ENCODE results near the gene MCM3AP.
A peak's percentile ranks its signal among the peaks of the same experiment; 100 is the strongest.
"Not testable (repeated sequence)": the region's sequence is repeated elsewhere in the genome, so short reads cannot be mapped to it uniquely, and the experiment has no call there.

Gene MCM3AP

DNA sequence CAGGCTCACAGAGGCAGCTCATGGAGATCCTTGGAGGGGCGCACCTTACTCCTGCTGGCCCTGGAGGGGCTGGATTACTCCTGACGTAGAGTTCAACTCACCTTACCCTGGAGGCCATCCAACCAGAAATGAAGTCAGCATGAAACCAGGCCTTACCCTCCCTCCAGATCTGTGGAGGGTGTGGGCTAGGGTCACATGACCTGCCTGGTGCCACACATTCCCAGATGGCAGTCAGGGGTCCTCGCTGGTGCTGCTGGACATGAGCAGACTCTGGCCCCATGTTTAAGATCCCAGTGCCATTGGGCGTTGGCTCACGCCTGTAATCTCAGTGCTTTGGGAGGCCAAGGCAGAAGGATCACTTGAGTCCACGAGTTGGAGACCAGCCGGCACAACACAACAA lies 33.8 kb upstream of the MCM3AP start:
- peaks cover 23% of the 10 kb centered on the region for H3K4me1 ChIP-seq (ENCODE audit: insufficient read depth, insufficient read length)
- peaks cover 71% of the 10 kb centered on the region for H3K36me3 ChIP-seq (ENCODE audit: insufficient read depth, insufficient read length, low read length)
- peak overlapping the region; percentile 66 for H3K9ac ChIP-seq (ENCODE audit: insufficient read length, low read depth)
- DNase-seq (ENCODE audit: low read depth, low spot score), result no peak
- H3K9me3 ChIP-seq (ENCODE audit: insufficient read depth, low read length), result no peaks in the 10 kb centered on the region
- no peaks in the 10 kb centered on the region for H3K27me3 ChIP-seq (ENCODE audit: insufficient read depth, insufficient read length)
- no peak overlapping the region for H3K4me3 ChIP-seq (ENCODE audit: insufficient read length, low read depth)
- TF ChIP-seq ZNF274 (IDR thresholded peaks at IDR 0.05; ENCODE audit: low read depth, low read length) (no peak), SUZ12 (IDR thresholded peaks at IDR 0.05; ENCODE audit: extremely low read depth, insufficient read depth, insufficient read length) (no peak), YY1 (IDR thresholded peaks at IDR 0.05; ENCODE audit: insufficient read depth, insufficient read length) (no peak)

DNA sequence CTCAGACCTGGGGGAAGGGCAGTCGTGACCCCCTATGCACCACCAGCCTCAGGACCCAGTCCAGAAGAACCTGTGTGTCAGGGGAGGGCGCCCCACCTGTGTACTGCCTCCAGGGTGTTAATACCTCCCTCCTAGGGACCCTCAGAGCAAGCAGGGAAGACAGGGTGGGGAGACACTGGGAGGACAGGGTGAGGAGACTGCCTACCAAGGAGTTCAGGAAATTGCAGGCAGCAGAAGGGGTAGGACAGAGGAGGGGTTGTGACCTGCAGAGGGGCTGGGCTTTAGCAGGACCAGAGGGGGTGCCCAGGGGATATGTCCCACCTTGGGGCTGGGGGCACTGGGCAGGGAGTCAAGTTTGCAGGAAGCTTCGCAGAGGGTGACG lies 33.0 kb upstream of the MCM3AP start:
- TF ChIP-seq ZNF274 (IDR thresholded peaks at IDR 0.05; ENCODE audit: low read depth, low read length) (no peak), YY1 (IDR thresholded peaks at IDR 0.05; ENCODE audit: insufficient read depth, insufficient read length) (no peak), SUZ12 (IDR thresholded peaks at IDR 0.05; ENCODE audit: extremely low read depth, insufficient read depth, insufficient read length) (no peak)
- DNase-seq (ENCODE audit: low read depth, low spot score), result no peak
- Histone ChIP-seq H3K4me1 (ENCODE audit: insufficient read depth, insufficient read length) (peaks cover 23% of the 10 kb centered on the region), H3K27me3 (ENCODE audit: insufficient read depth, insufficient read length) (no peaks in the 10 kb centered on the region), H3K9me3 (ENCODE audit: insufficient read depth, low read length) (no peaks in the 10 kb centered on the region), H3K9ac (ENCODE audit: insufficient read length, low read depth) (peak overlapping the region; percentile 66), H3K4me3 (ENCODE audit: insufficient read length, low read depth) (no peak overlapping the region), H3K36me3 (ENCODE audit: insufficient read depth, insufficient read length, low read length) (peaks cover 77% of the 10 kb centered on the region)

DNA sequence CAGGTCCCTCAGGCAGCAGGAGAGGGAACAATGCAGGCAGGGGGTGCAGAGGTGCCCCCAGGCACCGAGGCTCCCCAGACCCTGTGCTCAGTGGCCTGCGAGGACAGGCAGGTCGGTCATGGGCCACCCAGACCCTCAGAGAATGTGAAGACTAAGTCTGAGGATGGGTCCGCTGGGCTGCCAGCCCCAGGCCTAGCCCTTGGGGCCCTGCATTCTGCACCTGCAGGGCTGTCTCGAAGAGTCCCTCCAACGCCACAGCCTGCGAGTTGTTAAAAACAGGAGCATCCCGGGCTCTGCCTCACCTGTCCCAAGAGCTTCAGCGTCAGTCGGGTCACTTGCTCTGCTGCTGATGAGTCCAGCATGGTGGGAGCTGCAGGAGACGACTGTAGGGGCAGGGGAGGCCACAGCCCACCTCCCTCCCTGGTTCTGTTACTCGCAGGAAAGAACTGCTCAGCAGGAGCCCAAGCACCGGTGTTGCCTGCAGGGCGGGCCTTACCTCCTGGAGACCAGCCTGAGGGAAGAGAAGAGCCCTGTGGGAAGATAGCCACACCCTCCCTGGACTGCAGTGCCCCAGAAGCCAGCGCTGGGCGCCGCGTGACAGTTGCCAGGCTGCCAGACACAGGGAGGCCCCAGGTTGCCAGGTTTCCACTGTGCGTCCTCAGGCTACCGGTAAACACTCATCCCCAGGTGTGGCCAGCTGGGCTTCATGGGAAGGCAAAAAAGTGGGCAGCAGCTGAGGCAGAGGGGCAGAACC lies 32.5 kb upstream of the MCM3AP start:
- DNase-seq (ENCODE audit: low read depth, low spot score), result no peak
- Histone ChIP-seq H3K9ac (ENCODE audit: insufficient read length, low read depth) (peak overlapping the region; percentile 66), H3K36me3 (ENCODE audit: insufficient read depth, insufficient read length, low read length) (peaks cover 80% of the 10 kb centered on the region)

DNA sequence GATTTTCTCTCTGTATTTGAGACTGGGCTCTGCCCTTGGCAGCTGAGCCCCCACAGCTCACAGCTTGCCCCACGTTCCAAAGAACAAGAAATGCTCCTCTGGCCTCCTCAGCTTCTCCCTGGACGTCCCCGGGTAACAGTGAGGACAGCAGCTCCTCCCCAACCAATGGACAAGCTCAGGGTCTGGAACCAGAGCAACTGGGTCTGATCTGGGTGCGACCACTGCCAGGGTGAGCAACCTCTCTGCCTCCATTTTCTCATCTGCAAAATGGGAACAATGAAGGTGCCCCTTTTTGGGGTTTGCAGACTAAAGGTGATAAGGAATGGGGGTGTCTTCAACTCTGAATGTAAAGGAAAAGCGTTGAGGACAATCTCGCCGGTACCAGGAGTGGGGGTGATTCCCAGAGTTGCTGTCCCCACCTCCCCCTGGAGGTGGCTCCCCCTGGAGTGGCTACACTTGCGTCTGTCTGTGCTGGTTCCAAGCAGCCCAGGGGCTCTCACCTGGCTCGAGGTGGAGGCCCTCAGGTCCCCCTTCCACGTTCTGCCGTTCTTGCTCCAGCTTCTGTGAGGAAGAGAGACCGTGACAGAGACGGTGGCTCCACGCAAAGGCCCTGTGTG lies 31.4 kb upstream of the MCM3AP start:
- no peak for DNase-seq (ENCODE audit: low read depth, low spot score)
- Histone ChIP-seq H3K9ac (ENCODE audit: insufficient read length, low read depth) (peak overlapping the region; percentile 1), H3K27me3 (ENCODE audit: insufficient read depth, insufficient read length) (no peaks in the 10 kb centered on the region), H3K9me3 (ENCODE audit: insufficient read depth, low read length) (no peaks in the 10 kb centered on the region), H3K36me3 (ENCODE audit: insufficient read depth, insufficient read length, low read length) (peaks cover 71% of the 10 kb centered on the region), H3K4me3 (ENCODE audit: insufficient read length, low read depth) (no peak overlapping the region), H3K4me1 (ENCODE audit: insufficient read depth, insufficient read length) (peaks cover 23% of the 10 kb centered on the region)
- TF ChIP-seq YY1 (IDR thresholded peaks at IDR 0.05; ENCODE audit: insufficient read depth, insufficient read length) (no peak), SUZ12 (IDR thresholded peaks at IDR 0.05; ENCODE audit: extremely low read depth, insufficient read depth, insufficient read length) (no peak), ZNF274 (IDR thresholded peaks at IDR 0.05; ENCODE audit: low read depth, low read length) (no peak)

More for the DNA sequence above, 32.5 kb upstream of the MCM3AP start:
- H3K4me1 ChIP-seq (ENCODE audit: insufficient read depth, insufficient read length), result peaks cover 23% of the 10 kb centered on the region
- H3K4me3 ChIP-seq (ENCODE audit: insufficient read length, low read depth), result no peak overlapping the region
- no peaks in the 10 kb centered on the region for H3K27me3 ChIP-seq (ENCODE audit: insufficient read depth, insufficient read length)
- H3K9me3 ChIP-seq (ENCODE audit: insufficient read depth, low read length), result no peaks in the 10 kb centered on the region
- TF ChIP-seq YY1 (IDR thresholded peaks at IDR 0.05; ENCODE audit: insufficient read depth, insufficient read length) (no peak), SUZ12 (IDR thresholded peaks at IDR 0.05; ENCODE audit: extremely low read depth, insufficient read depth, insufficient read length) (no peak), ZNF274 (IDR thresholded peaks at IDR 0.05; ENCODE audit: low read depth, low read length) (no peak)

DNA sequence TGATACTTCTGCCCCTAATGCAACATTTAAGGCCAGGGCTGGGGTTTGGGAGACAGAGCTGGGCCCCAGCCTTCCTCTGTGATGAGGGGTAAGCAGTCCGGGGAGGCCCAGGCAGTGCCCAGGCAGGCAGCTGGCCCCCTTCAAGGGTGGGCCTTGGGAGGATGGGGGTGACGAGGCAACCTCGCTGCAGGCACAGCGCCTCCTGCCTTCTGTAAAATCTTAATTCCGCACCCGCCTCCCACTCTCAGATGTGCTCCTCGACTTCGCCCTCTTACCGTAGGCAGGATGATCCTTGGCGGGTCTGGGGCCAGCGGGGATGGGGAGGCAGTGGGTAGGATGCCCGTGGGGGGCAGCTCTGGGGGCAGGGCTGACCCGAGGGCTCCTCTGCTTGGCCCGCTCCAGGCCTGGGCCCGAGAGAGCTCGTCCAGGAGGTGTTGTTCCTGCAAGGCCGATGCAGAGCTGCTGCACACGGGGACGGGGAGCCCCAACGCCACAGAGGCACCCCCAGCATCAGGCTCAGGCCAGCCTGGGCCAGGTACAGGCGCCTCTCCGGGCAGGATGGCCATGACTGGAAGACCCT lies 29.1 kb upstream of the MCM3AP start:
- Histone ChIP-seq H3K27me3 (ENCODE audit: insufficient read depth, insufficient read length) (no peaks in the 10 kb centered on the region), H3K4me3 (ENCODE audit: insufficient read length, low read depth) (no peak overlapping the region), H3K9me3 (ENCODE audit: insufficient read depth, low read length) (no peaks in the 10 kb centered on the region), H3K36me3 (ENCODE audit: insufficient read depth, insufficient read length, low read length) (peaks cover 79% of the 10 kb centered on the region), H3K9ac (ENCODE audit: insufficient read length, low read depth) (peak overlapping the region; percentile 13), H3K4me1 (ENCODE audit: insufficient read depth, insufficient read length) (peaks cover 23% of the 10 kb centered on the region)
- DNase-seq (ENCODE audit: low read depth, low spot score), result no peak
- TF ChIP-seq SUZ12 (IDR thresholded peaks at IDR 0.05; ENCODE audit: extremely low read depth, insufficient read depth, insufficient read length) (no peak), ZNF274 (IDR thresholded peaks at IDR 0.05; ENCODE audit: low read depth, low read length) (no peak), YY1 (IDR thresholded peaks at IDR 0.05; ENCODE audit: insufficient read depth, insufficient read length) (no peak)

GRCh38 chr21:46312949-46313348 lies 27.5 kb upstream of the MCM3AP start:
- no peak for TF ChIP-seq ZNF274 (IDR thresholded peaks at IDR 0.05; ENCODE audit: low read depth, low read length)
- no peak for TF ChIP-seq SUZ12 (IDR thresholded peaks at IDR 0.05; ENCODE audit: extremely low read depth, insufficient read depth, insufficient read length)
- TF ChIP-seq YY1 (IDR thresholded peaks at IDR 0.05; ENCODE audit: insufficient read depth, insufficient read length), result no peak
- Histone ChIP-seq H3K36me3 (ENCODE audit: insufficient read depth, insufficient read length, low read length) (peaks cover 83% of the 10 kb centered on the region), H3K4me3 (ENCODE audit: insufficient read length, low read depth) (no peak overlapping the region), H3K4me1 (ENCODE audit: insufficient read depth, insufficient read length) (peaks cover 11% of the 10 kb centered on the region), H3K9me3 (ENCODE audit: insufficient read depth, low read length) (no peaks in the 10 kb centered on the region), H3K27me3 (ENCODE audit: insufficient read depth, insufficient read length) (no peaks in the 10 kb centered on the region), H3K9ac (ENCODE audit: insufficient read length, low read depth) (no peak overlapping the region)
- no peak for DNase-seq (ENCODE audit: low read depth, low spot score)

GRCh38 chr21:46311568-46311967 lies 26.2 kb upstream of the MCM3AP start:
- Histone ChIP-seq H3K4me1 (ENCODE audit: insufficient read depth, insufficient read length) (no peaks in the 10 kb centered on the region), H3K9ac (ENCODE audit: insufficient read length, low read depth) (no peak overlapping the region), H3K36me3 (ENCODE audit: insufficient read depth, insufficient read length, low read length) (peaks cover 81% of the 10 kb centered on the region), H3K9me3 (ENCODE audit: insufficient read depth, low read length) (no peaks in the 10 kb centered on the region), H3K4me3 (ENCODE audit: insufficient read length, low read depth) (no peak overlapping the region), H3K27me3 (ENCODE audit: insufficient read depth, insufficient read length) (no peaks in the 10 kb centered on the region)
- TF ChIP-seq ZNF274 (IDR thresholded peaks at IDR 0.05; ENCODE audit: low read depth, low read length), result no peak
- TF ChIP-seq YY1 (IDR thresholded peaks at IDR 0.05; ENCODE audit: insufficient read depth, insufficient read length), result no peak
- no peak for TF ChIP-seq SUZ12 (IDR thresholded peaks at IDR 0.05; ENCODE audit: extremely low read depth, insufficient read depth, insufficient read length)
- no peak for DNase-seq (ENCODE audit: low read depth, low spot score)

DNA sequence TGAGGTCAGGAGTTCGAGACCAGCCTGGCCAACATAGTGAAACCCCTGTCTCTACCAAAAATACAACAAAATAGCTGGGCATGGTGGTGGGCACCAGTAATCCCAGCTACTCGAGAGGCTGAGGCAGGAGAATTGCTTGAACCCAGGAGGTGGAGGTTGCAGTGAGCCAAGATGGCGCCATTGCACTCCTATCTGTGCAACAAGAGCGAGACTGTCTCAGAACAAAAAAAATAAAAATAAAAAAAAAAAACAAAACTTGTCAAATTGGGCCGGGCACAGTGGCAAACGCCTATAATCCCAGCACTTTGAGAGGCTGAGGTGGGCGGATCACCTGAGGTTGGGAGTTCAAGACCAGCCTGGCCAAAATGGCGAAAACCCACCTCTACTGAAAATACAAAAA lies 24.8 kb upstream of the MCM3AP start:
- H3K9ac ChIP-seq (ENCODE audit: insufficient read length, low read depth); H3K27me3 ChIP-seq (ENCODE audit: insufficient read depth, insufficient read length); H3K4me3 ChIP-seq (ENCODE audit: insufficient read length, low read depth); DNase-seq (ENCODE audit: low read depth, low spot score); H3K9me3 ChIP-seq (ENCODE audit: insufficient read depth, low read length); H3K4me1 ChIP-seq (ENCODE audit: insufficient read depth, insufficient read length): not testable (repeated sequence)
- peaks cover 70% of the 10 kb centered on the region for H3K36me3 ChIP-seq (ENCODE audit: insufficient read depth, insufficient read length, low read length)

All from NT2/D1 (cell line).